ENCODE results near the gene SV2C.
A peak's percentile ranks its signal among the peaks of the same experiment; 100 is the strongest.

Gene SV2C

DNA sequence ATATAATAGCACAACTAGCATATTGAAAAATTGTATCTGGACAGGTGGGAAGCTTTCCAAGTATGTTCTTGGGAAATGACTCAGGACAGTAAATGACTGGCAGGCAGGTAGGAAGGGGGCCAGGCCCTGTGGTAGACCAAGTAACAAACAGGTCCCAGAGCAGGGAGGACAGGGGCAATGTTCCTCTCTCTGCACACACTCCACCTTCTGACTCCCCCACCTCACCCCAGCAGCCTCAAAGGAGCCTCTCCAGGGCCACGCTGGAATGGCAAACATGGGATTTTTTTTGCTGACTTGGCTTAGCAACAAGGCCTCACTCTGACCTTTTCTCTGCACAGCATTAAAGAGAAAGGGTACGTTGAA is 288.8 kb downstream of the SV2C start:
- 43% methylated on average over 1 of the region's 2 CpGs for whole genome bisulfite sequencing (ENCODE audit: insufficient coverage)
- H3K4me1 ChIP-seq (ENCODE audit: control extremely low read depth in 1 of 4, control insufficient read depth in 4 of 4, insufficient read depth in 4 of 4, low read length in 3 of 4): peaks cover 0 to 32% (median 23%) of the 10 kb centered on the region in 4 experiments
- H3K36me3 ChIP-seq (ENCODE audit: control insufficient read depth in 4 of 4, insufficient read depth in 4 of 4, low read length in 3 of 4): no peaks in the 10 kb centered on the region
- H3K27me3 ChIP-seq (replicated peaks in 2 of 5; ENCODE audit: control insufficient read depth in 4 of 5, insufficient read depth in 5 of 5, low read length in 4 of 5): no peaks in the 10 kb centered on the region
- ChIA-PET CTCF (interaction anchor here (0.8 to 2.1 kb wide), 3 partner anchors 15 to 42 kb away, joined by 3 to 6 read pairs (median 3); no protein-coding TSS in a partner anchor), POLR2A (no interaction called here)
- H3K9me3 ChIP-seq (ENCODE audit: control extremely low read depth in 1 of 5, control insufficient read depth in 4 of 5, insufficient read depth in 2 of 5, low read depth in 1 of 5, low read length in 4 of 5): no peaks in the 10 kb centered on the region
- peak overlapping the region in 1 of 7 experiments; percentile 10 for H3K4me3 ChIP-seq (ENCODE audit: control insufficient read depth in 1 of 7, extremely low read depth in 1 of 7, insufficient read depth in 4 of 7, low read depth in 2 of 7, low read length in 6 of 7)
- H3K27ac ChIP-seq (ENCODE audit: insufficient read depth in 1 of 2, low read depth in 1 of 2, low read length in 2 of 2, poor library complexity in 1 of 2, severe bottlenecking in 2 of 2): no peak overlapping the region
- DNase-seq: peak in 1 of 3 donors; percentile 34

GRCh38 chr5:76372323-76373054 is 289.3 kb downstream of the SV2C start:
- no peaks in the 10 kb centered on the region for H3K9me3 ChIP-seq (ENCODE audit: control extremely low read depth in 1 of 5, control insufficient read depth in 4 of 5, insufficient read depth in 2 of 5, low read depth in 1 of 5, low read length in 4 of 5)
- CTCF ChIA-PET: interaction anchor here (0.6 to 2.1 kb wide), 3 partner anchors 14 to 216 kb away, joined by 3 to 6 read pairs (median 3); no protein-coding TSS in a partner anchor
- no peaks in the 10 kb centered on the region for H3K36me3 ChIP-seq (ENCODE audit: control insufficient read depth in 4 of 4, insufficient read depth in 4 of 4, low read length in 3 of 4)
- peak overlapping the region in 1 of 7 experiments; percentile 10 for H3K4me3 ChIP-seq (ENCODE audit: control insufficient read depth in 1 of 7, extremely low read depth in 1 of 7, insufficient read depth in 4 of 7, low read depth in 2 of 7, low read length in 6 of 7)
- WGBS (ENCODE audit: insufficient coverage): 57% methylated on average over 10 of the region's 11 CpGs
- H3K4me1 ChIP-seq (ENCODE audit: control extremely low read depth in 1 of 4, control insufficient read depth in 4 of 4, insufficient read depth in 4 of 4, low read length in 3 of 4): peaks cover 0 to 33% (median 23%) of the 10 kb centered on the region in 4 experiments
- peak; percentile 59 to 86 (median 81) for DNase-seq
- no peak overlapping the region for H3K27ac ChIP-seq (ENCODE audit: insufficient read depth in 1 of 2, low read depth in 1 of 2, low read length in 2 of 2, poor library complexity in 1 of 2, severe bottlenecking in 2 of 2)
- H3K27me3 ChIP-seq (replicated peaks in 2 of 5; ENCODE audit: control insufficient read depth in 4 of 5, insufficient read depth in 5 of 5, low read length in 4 of 5): no peaks in the 10 kb centered on the region
- POLR2A ChIA-PET: no interaction called here

- DNase-seq: peak in 2 of 3 donors; percentile 60 to 68
- no peak overlapping the region for H3K4me3 ChIP-seq (ENCODE audit: control insufficient read depth in 1 of 7, extremely low read depth in 1 of 7, insufficient read depth in 4 of 7, low read depth in 2 of 7, low read length in 6 of 7)
- H3K4me1 ChIP-seq (ENCODE audit: control extremely low read depth in 1 of 4, control insufficient read depth in 4 of 4, insufficient read depth in 4 of 4, low read length in 3 of 4): peaks cover 3 to 50% (median 38%) of the 10 kb centered on the region in 4 experiments
- no peaks in the 10 kb centered on the region for H3K9me3 ChIP-seq (ENCODE audit: control extremely low read depth in 1 of 5, control insufficient read depth in 4 of 5, insufficient read depth in 2 of 5, low read depth in 1 of 5, low read length in 4 of 5)
- H3K27me3 ChIP-seq (replicated peaks in 2 of 5; ENCODE audit: control insufficient read depth in 4 of 5, insufficient read depth in 5 of 5, low read length in 4 of 5): no peaks in the 10 kb centered on the region
- no peaks in the 10 kb centered on the region for H3K36me3 ChIP-seq (ENCODE audit: control insufficient read depth in 4 of 4, insufficient read depth in 4 of 4, low read length in 3 of 4)
- H3K27ac ChIP-seq (ENCODE audit: insufficient read depth in 1 of 2, low read depth in 1 of 2, low read length in 2 of 2, poor library complexity in 1 of 2, severe bottlenecking in 2 of 2): no peak overlapping the region
- ChIA-PET CTCF (interaction anchor here (0.7 to 2.2 kb wide), 8 partner anchors 7 to 207 kb away, joined by 3 to 12 read pairs (median 4); no protein-coding TSS in a partner anchor), POLR2A (no interaction called here)
- WGBS (ENCODE audit: insufficient coverage): 83% methylated on average over 2 of the region's 3 CpGs
Observed at GRCh38 chr5:76376148-76376865, 293.1 kb downstream of the SV2C start.

DNA sequence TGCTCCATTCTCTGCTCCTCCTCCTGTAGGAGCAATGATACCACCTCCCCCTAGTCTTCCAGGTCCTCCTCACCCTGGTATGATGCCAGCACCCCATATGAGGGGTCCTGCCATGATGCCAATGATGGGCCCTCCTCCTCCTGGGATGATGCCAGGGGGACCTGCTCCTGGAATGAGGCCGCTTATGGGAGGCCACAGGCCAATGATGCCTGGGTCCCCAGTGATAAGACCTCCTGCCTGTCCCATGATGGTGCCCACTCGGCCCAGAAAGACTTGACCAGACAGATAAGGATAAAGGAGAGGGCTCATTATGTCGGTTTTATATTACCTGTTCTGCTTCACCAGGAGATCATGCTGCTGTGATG is 293.7 kb downstream of the SV2C start:
- Histone ChIP-seq H3K27ac (ENCODE audit: insufficient read depth in 1 of 2, low read depth in 1 of 2, low read length in 2 of 2, poor library complexity in 1 of 2, severe bottlenecking in 2 of 2) (no peak overlapping the region), H3K27me3 (replicated peaks in 2 of 5; ENCODE audit: control insufficient read depth in 4 of 5, insufficient read depth in 5 of 5, low read length in 4 of 5) (no peaks in the 10 kb centered on the region), H3K36me3 (ENCODE audit: control insufficient read depth in 4 of 4, insufficient read depth in 4 of 4, low read length in 3 of 4) (no peaks in the 10 kb centered on the region), H3K4me3 (ENCODE audit: control insufficient read depth in 1 of 7, extremely low read depth in 1 of 7, insufficient read depth in 4 of 7, low read depth in 2 of 7, low read length in 6 of 7) (no peak overlapping the region), H3K4me1 (ENCODE audit: control extremely low read depth in 1 of 4, control insufficient read depth in 4 of 4, insufficient read depth in 4 of 4, low read length in 3 of 4) (peaks cover 3 to 50% (median 37%) of the 10 kb centered on the region in 4 experiments), H3K9me3 (ENCODE audit: control extremely low read depth in 1 of 5, control insufficient read depth in 4 of 5, insufficient read depth in 2 of 5, low read depth in 1 of 5, low read length in 4 of 5) (no peaks in the 10 kb centered on the region)
- ChIA-PET POLR2A (no interaction called here), CTCF (interaction anchor here (0.6 to 2.2 kb wide), 6 partner anchors 8 to 206 kb away, joined by 3 to 12 read pairs (median 3); no protein-coding TSS in a partner anchor)
- no peak for DNase-seq
- WGBS (ENCODE audit: insufficient coverage): 90% methylated on average over 2 of the region's 3 CpGs

GRCh38 chr5:76378355-76378754 is 295.2 kb downstream of the SV2C start:
- 98% methylated on average over 6 of the region's 6 CpGs for WGBS (ENCODE audit: insufficient coverage)
- Histone ChIP-seq H3K27me3 (replicated peaks in 2 of 5; ENCODE audit: control insufficient read depth in 4 of 5, insufficient read depth in 5 of 5, low read length in 4 of 5) (no peaks in the 10 kb centered on the region), H3K27ac (ENCODE audit: insufficient read depth in 1 of 2, low read depth in 1 of 2, low read length in 2 of 2, poor library complexity in 1 of 2, severe bottlenecking in 2 of 2) (no peak overlapping the region), H3K36me3 (ENCODE audit: control insufficient read depth in 4 of 4, insufficient read depth in 4 of 4, low read length in 3 of 4) (no peaks in the 10 kb centered on the region), H3K4me1 (ENCODE audit: control extremely low read depth in 1 of 4, control insufficient read depth in 4 of 4, insufficient read depth in 4 of 4, low read length in 3 of 4) (peaks cover 3 to 47% (median 29%) of the 10 kb centered on the region in 4 experiments), H3K4me3 (ENCODE audit: control insufficient read depth in 1 of 7, extremely low read depth in 1 of 7, insufficient read depth in 4 of 7, low read depth in 2 of 7, low read length in 6 of 7) (no peak overlapping the region), H3K9me3 (ENCODE audit: control extremely low read depth in 1 of 5, control insufficient read depth in 4 of 5, insufficient read depth in 2 of 5, low read depth in 1 of 5, low read length in 4 of 5) (no peaks in the 10 kb centered on the region)
- POLR2A ChIA-PET: no interaction called here
- no peak for DNase-seq
- CTCF ChIA-PET: interaction anchor here (1.0 to 4.0 kb wide), 4 partner anchors 10 to 165 kb away, joined by 3 to 16 read pairs (median 3); no protein-coding TSS in a partner anchor

GRCh38 chr5:76379316-76379715 is 296.1 kb downstream of the SV2C start:
- Histone ChIP-seq H3K9me3 (ENCODE audit: control extremely low read depth in 1 of 5, control insufficient read depth in 4 of 5, insufficient read depth in 2 of 5, low read depth in 1 of 5, low read length in 4 of 5) (no peaks in the 10 kb centered on the region), H3K27me3 (replicated peaks in 2 of 5; ENCODE audit: control insufficient read depth in 4 of 5, insufficient read depth in 5 of 5, low read length in 4 of 5) (no peaks in the 10 kb centered on the region), H3K27ac (ENCODE audit: insufficient read depth in 1 of 2, low read depth in 1 of 2, low read length in 2 of 2, poor library complexity in 1 of 2, severe bottlenecking in 2 of 2) (no peak overlapping the region), H3K36me3 (ENCODE audit: control insufficient read depth in 4 of 4, insufficient read depth in 4 of 4, low read length in 3 of 4) (no peaks in the 10 kb centered on the region), H3K4me1 (ENCODE audit: control extremely low read depth in 1 of 4, control insufficient read depth in 4 of 4, insufficient read depth in 4 of 4, low read length in 3 of 4) (peaks cover 3 to 56% (median 37%) of the 10 kb centered on the region in 4 experiments), H3K4me3 (ENCODE audit: control insufficient read depth in 1 of 7, extremely low read depth in 1 of 7, insufficient read depth in 4 of 7, low read depth in 2 of 7, low read length in 6 of 7) (peak overlapping the region in 1 of 7 experiments; percentile 38)
- WGBS (ENCODE audit: insufficient coverage): 34% methylated on average over 4 of the region's 5 CpGs
- ChIA-PET POLR2A (interaction anchor here (0.8 kb wide), 1 partner anchor 11 kb away, joined by 3 read pairs; no protein-coding TSS in a partner anchor), CTCF (interaction anchor here (1.0 to 4.0 kb wide), 5 partner anchors 10 to 165 kb away, joined by 3 to 16 read pairs (median 3); no protein-coding TSS in a partner anchor)
- DNase-seq: peak in 2 of 3 donors; percentile 30 to 51

All from common myeloid progenitor, CD34-positive (primary cell).